ENCODE measurements around the gene PRKG1. TPM values are rescaled to one million over a fixed set of nuclear protein-coding genes. Genes with fewer than 3 reads are reported as not detected.

Gene PRKG1
- polyA plus RNA-seq, 3 donors: not detected

DNA sequence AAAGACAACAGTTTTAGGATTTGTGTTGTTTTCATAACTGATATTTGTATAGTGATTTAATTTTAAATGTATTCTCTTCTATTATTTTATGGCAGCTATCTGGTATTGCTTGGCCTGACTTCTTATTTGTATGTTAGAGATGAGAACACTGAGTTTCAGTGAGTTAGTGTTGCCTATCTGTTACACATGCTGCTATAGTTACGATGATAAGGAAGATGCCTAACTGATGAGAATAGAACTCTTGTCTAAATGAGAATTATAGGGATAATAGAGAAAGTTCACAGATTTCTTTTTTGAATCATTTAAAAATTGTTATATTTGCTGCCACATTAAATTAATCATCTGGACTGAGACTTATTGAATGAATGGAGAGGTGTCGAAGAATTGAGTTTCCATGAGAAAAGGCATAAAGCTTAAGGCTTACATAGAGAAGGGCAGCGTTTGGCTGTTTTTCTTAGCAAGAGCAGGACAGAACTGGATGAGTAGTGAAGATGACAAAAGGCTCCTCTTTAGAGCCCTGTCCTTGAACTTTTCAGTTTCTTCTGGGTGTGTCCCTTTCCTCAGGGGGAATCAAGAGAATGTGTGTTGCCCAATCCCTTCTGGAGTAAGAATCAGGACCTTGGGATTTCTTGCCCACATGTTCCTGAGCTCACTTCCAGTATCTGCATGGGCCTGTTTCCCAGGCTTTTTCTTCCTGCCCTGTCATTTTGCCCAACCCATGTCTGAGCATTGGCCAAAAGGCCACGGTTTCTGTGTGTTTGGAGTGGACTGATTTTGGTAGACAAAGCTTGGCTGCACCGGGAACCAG is 820.7 kb downstream of the PRKG1 start:
- Histone ChIP-seq H3K4me1 (ENCODE audit: control insufficient read depth in 1 of 2, insufficient read depth in 2 of 2, low read length in 2 of 2) (no peaks in the 10 kb centered on the region), H3K27ac (ENCODE audit: low read depth in 1 of 2, low read length in 2 of 2) (no peak overlapping the region), H3K9ac (ENCODE audit: insufficient read depth, low read length, poor library complexity, severe bottlenecking) (no peak overlapping the region), H3K9me3 (replicated peaks in 1 of 2; ENCODE audit: control insufficient read depth in 1 of 2, insufficient read depth in 1 of 2, low read length in 2 of 2) (no peaks in the 10 kb centered on the region), H3K4me2 (replicated peaks; ENCODE audit: extremely low read depth, low read length, poor library complexity, severe bottlenecking) (no peak overlapping the region), H2AFZ (ENCODE audit: insufficient read depth, low read depth, low read length, poor library complexity, severe bottlenecking) (no peak overlapping the region), H3K79me2 (ENCODE audit: insufficient read depth, low read length) (no peaks in the 10 kb centered on the region), H3K4me3 (replicated peaks in 1 of 3; ENCODE audit: low read depth in 2 of 3, low read length in 3 of 3) (no peak overlapping the region), H4K20me1 (ENCODE audit: insufficient read depth, low read length) (no peaks in the 10 kb centered on the region), H3K36me3 (replicated peaks in 1 of 2; ENCODE audit: control insufficient read depth in 1 of 2, insufficient read depth in 2 of 2, low read length in 2 of 2) (no peaks in the 10 kb centered on the region), H3K27me3 (ENCODE audit: control insufficient read depth in 2 of 2, insufficient read depth in 2 of 2, low read length in 2 of 2) (no peaks in the 10 kb centered on the region)
- no peak overlapping the region for H3K27ac Mint-ChIP-seq
- TF ChIP-seq, protein P1, sequence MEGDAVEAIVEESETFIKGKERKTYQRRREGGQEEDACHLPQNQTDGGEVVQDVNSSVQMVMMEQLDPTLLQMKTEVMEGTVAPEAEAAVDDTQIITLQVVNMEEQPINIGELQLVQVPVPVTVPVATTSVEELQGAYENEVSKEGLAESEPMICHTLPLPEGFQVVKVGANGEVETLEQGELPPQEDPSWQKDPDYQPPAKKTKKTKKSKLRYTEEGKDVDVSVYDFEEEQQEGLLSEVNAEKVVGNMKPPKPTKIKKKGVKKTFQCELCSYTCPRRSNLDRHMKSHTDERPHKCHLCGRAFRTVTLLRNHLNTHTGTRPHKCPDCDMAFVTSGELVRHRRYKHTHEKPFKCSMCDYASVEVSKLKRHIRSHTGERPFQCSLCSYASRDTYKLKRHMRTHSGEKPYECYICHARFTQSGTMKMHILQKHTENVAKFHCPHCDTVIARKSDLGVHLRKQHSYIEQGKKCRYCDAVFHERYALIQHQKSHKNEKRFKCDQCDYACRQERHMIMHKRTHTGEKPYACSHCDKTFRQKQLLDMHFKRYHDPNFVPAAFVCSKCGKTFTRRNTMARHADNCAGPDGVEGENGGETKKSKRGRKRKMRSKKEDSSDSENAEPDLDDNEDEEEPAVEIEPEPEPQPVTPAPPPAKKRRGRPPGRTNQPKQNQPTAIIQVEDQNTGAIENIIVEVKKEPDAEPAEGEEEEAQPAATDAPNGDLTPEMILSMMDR (IDR thresholded peaks at IDR 0.05): no peak
- no peaks in the 10 kb centered on the region for H3K36me3 Mint-ChIP-seq
- H3K4me3 Mint-ChIP-seq: no peak overlapping the region
- 85% methylated on average over 2 of the region's 5 CpGs for WGBS (ENCODE audit: insufficient coverage)
- H3K27me3 Mint-ChIP-seq (ENCODE audit: low read depth in 3 of 3): peaks cover 0 to 2% (median 0%) of the 10 kb centered on the region in 3 donors
- no peak for DNase-seq
- H3K4me1 Mint-ChIP-seq: no peaks in the 10 kb centered on the region
- intact Hi-C loops (cut with micrococcal nuclease): no loop called here
- H3K9me3 Mint-ChIP-seq: peaks cover 0 to 2% (median 1%) of the 10 kb centered on the region in 7 donors

DNA sequence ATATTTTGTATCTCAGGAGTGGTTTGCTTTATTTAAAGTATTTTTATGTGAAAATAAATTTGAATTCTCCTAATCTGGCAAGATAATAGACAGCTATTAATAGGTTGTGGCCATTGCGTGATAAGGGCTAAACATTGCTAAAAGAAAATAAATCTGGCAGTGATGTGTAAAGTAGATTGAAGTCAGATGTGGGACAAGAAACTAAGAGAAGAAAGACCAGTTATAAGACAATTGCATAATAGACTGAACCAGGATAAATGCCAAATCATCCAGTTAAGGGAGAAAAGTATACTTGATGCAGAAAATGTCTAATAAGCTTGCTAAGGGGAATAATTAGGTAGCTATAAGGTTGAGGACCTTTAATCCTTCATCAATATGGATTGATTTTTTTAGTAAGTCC is 822.6 kb downstream of the PRKG1 start:
- H3K27me3 Mint-ChIP-seq (ENCODE audit: low read depth in 3 of 3): no peaks in the 10 kb centered on the region
- TF ChIP-seq, protein P1 (IDR thresholded peaks at IDR 0.05): no peak
- Histone ChIP-seq H3K9me3 (replicated peaks in 1 of 2; ENCODE audit: control insufficient read depth in 1 of 2, insufficient read depth in 1 of 2, low read length in 2 of 2) (no peaks in the 10 kb centered on the region), H3K9ac (ENCODE audit: insufficient read depth, low read length, poor library complexity, severe bottlenecking) (no peak overlapping the region), H3K4me3 (replicated peaks in 1 of 3; ENCODE audit: low read depth in 2 of 3, low read length in 3 of 3) (no peak overlapping the region), H3K4me2 (replicated peaks; ENCODE audit: extremely low read depth, low read length, poor library complexity, severe bottlenecking) (no peak overlapping the region), H3K79me2 (ENCODE audit: insufficient read depth, low read length) (no peaks in the 10 kb centered on the region), H3K27me3 (ENCODE audit: control insufficient read depth in 2 of 2, insufficient read depth in 2 of 2, low read length in 2 of 2) (no peaks in the 10 kb centered on the region), H3K36me3 (replicated peaks in 1 of 2; ENCODE audit: control insufficient read depth in 1 of 2, insufficient read depth in 2 of 2, low read length in 2 of 2) (no peaks in the 10 kb centered on the region), H4K20me1 (ENCODE audit: insufficient read depth, low read length) (no peaks in the 10 kb centered on the region), H3K27ac (ENCODE audit: low read depth in 1 of 2, low read length in 2 of 2) (no peak overlapping the region), H3K4me1 (ENCODE audit: control insufficient read depth in 1 of 2, insufficient read depth in 2 of 2, low read length in 2 of 2) (no peaks in the 10 kb centered on the region), H2AFZ (ENCODE audit: insufficient read depth, low read depth, low read length, poor library complexity, severe bottlenecking) (no peak overlapping the region)
- peaks cover 0 to 2% (median 0%) of the 10 kb centered on the region in 7 donors for H3K9me3 Mint-ChIP-seq
- intact Hi-C loops (cut with micrococcal nuclease): no loop called here
- H3K36me3 Mint-ChIP-seq: no peaks in the 10 kb centered on the region
- H3K27ac Mint-ChIP-seq: no peak overlapping the region
- WGBS (ENCODE audit: insufficient coverage): no CpG with 5 or more reads among the region's 1 CpG
- no peak overlapping the region for H3K4me3 Mint-ChIP-seq
- no peaks in the 10 kb centered on the region for H3K4me1 Mint-ChIP-seq
- no peak for DNase-seq
